ENCODE results near the gene EFCAB11. TPM values are rescaled to one million over a fixed set of nuclear protein-coding genes. Genes with fewer than 3 reads are reported as not detected.

Gene EFCAB11
- total RNA-seq, 1 donor from 2014 or later, result 5.0 TPM

DNA sequence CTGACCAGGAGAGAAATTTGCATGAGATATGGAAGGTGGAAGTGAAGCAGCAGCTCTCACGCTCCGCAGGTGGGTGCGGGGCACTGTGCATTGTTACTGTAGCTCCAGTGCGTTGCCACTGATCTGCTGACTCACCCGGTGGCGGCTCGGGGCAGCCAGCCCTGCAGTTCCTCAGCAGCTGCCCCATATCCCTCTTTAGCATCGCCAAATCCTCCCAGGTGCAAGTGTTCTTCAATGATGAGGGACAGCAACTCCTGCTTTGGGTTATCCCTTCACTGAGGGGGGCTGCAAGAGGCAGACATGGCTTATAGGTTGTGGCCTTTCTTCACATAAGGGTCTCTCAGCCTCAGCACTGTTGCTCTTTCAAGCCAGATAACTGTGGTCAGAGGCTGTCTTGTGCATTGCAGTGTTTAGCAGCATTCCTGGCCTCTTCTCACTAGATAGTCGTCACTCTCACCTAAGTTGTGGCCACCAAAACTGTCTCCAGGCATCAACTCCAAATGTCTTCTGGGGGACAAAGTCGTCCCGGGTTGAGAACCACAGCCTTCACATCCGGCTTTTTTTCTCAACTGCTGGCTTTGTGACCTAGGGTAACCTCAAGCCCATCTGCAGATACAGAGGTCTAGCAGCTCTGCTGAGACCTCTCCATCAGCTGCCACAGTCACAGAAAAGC lies 180.8 kb downstream of the EFCAB11 start:
- intact Hi-C loops (cut with micrococcal nuclease), result no loop called here

DNA sequence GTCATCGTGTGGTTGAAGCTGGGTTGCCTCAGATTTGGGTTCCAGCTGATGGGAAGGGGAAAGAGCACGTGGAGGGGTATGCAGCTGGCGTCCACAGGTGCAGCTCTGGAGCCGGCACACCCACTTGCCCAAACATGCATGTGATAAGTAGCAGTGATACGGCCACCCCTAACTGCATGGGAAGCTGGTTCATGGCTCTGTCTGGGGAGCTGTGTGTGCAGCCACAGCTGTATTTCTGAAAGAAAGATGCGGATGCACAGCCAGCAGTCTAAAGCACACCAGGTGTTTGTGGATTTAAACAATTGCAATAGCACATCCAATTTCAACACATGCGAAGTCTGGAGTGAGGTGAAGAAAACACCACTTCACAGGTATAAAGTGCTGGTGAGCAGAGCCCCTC lies 181.4 kb downstream of the EFCAB11 start:
- intact Hi-C loops (cut with micrococcal nuclease), result no loop called here

DNA sequence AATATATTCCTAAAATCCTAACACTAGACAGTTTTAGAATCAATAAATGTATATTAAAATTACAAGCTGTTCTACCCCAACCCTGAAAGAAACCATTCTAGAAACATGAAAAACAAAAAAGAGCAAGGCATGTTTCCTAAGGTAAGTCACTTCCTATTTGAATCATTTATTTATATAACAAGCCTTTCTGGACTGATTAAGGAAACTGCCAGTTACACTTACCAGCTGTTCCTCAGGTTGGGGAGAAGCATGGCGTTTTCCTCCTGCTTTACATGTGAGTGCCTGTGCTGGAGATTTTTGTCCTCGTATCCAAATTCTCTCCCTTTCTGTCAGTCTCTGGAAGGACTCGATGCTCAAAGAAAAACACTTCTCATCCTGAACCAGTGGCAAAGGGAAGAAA lies 183.3 kb downstream of the EFCAB11 start:
- intact Hi-C loops (cut with micrococcal nuclease), result no loop called here

DNA sequence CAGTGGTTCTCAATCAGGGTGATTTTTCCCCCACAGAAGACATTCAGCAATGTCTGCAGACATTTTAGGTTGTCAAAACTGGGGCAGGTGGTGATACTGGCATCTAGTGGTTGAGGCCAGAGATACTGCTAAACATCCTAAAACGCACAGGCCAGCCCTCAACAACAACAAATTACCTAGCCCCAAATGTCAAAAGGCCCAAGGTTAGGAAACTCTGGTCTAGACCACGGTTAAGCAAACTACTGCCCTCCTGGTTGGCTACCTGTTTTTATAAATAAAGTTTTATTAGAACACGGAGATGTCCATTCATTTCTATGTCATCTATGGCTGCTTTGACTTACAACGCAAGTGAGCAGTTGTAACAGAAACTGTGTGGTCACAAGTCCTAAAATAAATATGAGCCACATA lies 186.7 kb downstream of the EFCAB11 start:
- intact Hi-C loops (cut with micrococcal nuclease), result loop anchor here (1.0 to 5.0 kb wide), 13 partner anchors 48 to 741 kb away; no protein-coding TSS in a partner anchor

DNA sequence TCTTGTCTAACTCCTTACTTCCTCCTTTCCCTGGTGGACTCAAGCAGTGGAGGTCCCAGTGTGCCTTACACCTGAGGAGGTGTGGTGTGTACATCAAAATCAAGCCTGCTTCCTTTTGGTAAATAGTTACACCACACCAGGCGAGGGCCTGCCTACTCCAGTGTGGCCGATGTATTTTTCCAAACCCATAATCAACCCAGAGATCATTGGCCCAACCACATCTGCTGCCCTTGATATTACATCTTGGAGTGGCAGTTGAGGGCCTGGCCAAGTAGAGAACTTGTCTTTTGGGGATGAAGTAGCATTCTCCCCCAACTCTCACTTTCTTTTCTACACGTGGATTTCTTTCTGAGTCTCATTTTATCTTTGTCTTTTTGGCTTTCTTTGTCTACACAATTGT lies 187.4 kb downstream of the EFCAB11 start:
- intact Hi-C loops (cut with micrococcal nuclease), result loop anchor here (1.0 to 5.0 kb wide), 13 partner anchors 47 to 740 kb away; no protein-coding TSS in a partner anchor

DNA sequence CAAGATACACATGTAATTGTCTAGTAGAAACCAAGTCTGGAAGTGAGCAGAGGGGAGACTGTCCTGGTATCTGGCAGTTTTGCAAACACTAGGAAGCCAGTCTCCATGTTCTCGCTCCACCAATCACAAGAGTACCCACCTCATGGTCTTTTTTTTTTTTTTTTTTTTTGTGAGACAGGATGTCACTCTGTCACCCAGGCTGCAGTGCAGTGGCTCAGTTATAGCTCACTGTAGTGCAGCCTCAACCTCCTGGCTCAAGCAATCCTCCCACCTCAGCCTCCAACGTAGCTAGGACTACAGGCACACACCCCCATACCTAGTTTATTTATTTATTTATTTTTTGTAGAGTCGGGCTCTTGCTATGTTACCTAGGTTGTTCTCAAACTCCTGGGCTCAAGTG lies 189.2 kb downstream of the EFCAB11 start:
- intact Hi-C loops (cut with micrococcal nuclease), result loop anchor here (5.0 kb wide), 4 partner anchors 63 to 738 kb away; no protein-coding TSS in a partner anchor

DNA sequence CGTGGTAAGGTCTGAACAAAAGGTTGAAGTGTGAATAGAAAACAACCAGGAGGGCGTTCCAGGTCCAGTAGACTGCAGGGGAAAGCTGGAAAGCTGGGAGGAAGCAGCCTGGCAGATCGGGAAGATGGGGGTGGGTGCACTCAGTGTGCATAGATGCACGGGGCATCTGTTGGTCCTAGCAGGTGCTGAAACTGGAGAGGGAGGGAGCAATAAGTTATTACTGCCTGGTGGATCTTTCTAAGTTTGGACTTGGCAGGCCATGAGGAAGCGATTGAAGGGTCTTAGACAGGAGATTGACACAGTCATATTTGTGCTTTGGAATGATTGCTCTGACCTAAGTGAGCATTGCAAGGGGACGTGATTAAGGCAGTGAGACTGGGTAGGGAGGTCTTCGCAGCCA lies 194.4 kb downstream of the EFCAB11 start:
- intact Hi-C loops (cut with micrococcal nuclease), result no loop called here

DNA sequence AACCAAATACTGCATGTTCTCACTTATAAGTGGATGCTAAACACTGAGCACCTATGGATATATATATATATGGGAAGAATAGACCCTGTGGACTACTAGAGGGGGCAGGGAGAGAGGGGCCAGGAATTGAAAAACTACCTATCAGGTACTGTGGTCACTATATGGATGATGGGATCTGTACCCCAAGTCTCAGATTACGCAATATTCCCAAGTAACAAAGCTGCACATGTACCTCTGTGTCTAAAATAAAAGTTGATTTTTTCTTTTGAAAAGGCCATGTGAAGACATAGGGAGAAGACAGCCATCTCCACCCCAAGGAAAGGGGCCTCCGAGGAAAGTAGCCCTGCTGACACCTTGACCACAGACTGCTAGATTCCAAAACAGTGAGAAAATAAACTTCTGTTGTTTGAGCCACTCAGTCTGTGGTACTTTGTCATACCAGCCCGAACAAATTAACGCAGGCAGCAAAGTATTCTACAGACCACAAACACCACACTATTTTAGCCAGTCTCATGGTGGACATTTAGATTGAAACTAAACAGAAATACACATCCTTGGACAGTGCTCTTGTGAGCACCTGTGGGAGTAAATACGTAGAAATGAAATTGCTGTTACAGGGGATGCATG lies 197.1 kb downstream of the EFCAB11 start:
- intact Hi-C loops (cut with micrococcal nuclease), result no loop called here

DNA sequence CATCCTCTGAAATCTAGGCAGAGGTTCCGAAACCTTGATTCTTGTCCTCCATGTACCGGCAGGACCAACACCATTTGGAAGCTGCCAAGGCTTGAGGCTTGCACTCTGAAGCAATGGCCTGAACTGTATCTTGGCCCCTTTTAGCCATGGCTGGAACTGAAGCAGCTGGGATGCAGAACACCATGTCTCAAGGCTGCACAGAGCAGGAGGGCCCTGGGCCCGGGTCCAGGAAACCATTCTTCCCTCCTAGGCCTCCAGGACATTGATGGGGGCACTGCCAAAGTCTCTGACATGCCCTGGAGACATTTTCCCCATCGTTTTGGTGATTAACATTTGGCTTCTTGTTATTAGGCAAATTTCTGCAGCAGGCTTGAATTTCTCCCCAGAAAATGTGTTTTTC lies 198.7 kb downstream of the EFCAB11 start:
- intact Hi-C loops (cut with micrococcal nuclease), result no loop called here

DNA sequence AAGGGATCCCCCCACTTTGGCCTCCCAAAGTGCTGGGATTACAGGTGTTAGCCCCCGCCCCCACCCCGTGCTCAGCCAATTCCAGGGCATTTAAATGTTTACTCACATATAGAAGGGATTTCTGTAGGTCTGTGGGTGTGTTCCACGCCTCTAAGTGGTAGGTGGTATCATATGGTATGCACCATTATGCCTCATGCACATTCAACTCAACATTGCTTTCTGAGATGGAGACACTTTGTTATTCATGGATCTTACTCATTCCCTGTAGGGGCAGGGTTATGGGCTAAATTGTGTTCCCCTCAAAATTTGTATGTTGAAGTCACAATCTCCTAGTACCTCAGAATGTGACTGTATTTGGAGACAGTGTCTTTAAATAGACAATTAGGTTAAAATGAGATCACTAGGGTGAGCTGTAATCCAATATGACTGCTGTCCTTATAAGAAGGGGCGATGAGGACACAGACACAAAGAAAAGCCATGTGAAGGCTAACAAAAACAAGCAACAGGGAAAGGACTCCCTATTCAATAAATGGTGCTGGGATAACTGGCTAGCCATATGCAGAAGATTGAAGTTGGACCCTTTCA lies 200.6 kb downstream of the EFCAB11 start:
- intact Hi-C loops (cut with micrococcal nuclease), result no loop called here

DNA sequence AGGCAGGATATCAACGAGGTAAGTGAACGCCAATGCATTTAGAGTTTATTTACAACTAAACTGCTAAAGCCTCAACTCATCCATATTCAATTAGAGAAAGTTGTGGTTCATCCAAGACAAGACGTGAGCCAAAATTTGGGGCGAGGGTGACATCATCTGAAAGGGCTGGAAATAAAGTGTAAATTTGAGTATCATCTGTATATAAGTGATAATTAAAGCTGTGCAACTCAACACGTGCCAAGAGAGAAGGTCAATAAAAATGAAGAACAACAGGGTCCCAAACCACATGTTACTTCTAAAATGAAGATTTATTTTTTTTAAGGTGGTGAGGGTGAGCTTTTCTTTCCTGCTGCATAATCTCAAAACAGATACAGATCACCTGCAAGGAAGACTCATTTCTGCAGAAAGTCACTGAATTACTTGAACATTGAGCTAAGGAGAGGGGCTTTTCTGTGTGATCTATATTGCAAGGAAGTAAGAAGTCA lies 203.6 kb downstream of the EFCAB11 start:
- intact Hi-C loops (cut with micrococcal nuclease), result loop anchor here (2.0 kb wide), 1 partner anchor 30 kb away; no protein-coding TSS in a partner anchor

DNA sequence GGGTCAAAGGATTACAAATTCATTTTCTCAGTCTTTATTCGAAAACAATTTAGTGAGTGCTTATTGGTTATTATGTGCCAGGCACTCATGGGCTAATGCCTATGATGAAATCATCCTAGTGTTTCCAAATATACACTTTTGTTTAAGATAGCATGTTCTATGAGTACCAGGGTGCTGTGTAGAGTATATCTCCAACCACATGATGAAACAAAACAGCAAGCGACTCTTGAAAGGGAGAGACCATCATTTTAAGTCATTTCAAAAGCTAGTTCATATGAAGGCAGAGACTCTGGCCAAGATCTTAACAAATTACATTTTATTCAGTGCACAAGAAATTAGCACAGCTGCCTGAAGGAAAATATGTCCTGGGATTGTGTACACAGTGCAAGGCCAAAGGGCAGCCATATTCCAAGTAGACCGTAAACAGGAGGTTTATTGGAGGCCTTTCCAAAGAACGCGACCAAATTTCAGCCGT lies 204.2 kb downstream of the EFCAB11 start:
- intact Hi-C loops (cut with micrococcal nuclease), result loop anchor here (2.0 kb wide), 1 partner anchor 30 kb away; no protein-coding TSS in a partner anchor

DNA sequence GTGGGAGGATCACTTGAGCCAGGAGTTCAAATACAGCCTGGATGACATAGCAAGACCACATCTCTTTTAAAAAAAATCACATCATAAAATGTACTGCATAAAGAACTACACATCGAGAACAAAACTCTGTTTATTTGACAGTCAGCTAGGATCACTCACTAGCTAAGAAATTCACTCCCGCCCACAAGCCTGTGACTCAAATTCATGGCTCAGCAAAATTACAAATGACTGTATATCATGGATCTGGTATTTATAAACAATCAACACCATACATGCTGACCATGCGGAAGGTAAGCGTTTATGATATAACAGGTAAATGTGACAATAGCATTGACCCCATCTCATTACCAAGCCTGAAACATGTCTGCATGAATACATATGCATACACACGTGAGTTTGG lies 206.5 kb downstream of the EFCAB11 start:
- intact Hi-C loops (cut with micrococcal nuclease), result no loop called here

DNA sequence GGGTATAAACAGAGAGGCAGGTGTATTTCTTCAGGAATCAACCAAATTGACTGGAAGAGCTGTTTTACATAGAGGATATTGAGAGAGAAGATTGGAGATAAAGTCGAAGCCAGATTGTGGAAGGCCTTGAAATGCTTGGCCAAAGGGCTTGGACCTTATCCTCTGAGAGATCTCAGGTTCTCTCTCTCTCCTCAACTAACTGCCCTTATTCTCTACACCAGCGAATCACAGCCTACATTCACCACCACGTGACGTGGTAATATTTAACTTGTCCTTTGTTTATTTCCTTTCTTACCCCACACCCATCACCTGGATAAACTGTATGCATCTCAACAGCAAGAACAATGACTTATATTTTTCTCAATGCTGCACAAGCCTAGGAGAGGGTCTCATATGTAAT lies 207.4 kb downstream of the EFCAB11 start:
- intact Hi-C loops (cut with micrococcal nuclease), result no loop called here

DNA sequence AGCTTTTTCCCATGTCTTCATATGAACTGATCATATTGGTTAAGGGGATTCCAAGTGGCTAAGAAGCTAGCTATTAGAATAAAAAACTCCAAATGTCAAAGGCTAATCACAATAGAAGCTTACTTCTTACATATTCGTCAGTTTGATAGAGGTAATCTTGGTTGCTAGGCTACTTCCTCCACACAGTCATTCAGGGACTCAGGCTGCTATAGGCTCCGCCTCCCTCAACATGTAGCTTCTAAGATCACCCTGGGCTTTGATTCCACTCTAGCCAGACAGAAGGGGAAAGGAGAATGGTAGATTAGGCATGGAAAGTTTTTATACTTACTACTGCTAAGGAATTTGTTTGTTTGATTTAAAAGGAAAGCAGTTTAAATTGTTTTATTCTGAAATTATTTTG lies 207.9 kb downstream of the EFCAB11 start:
- intact Hi-C loops (cut with micrococcal nuclease), result no loop called here

DNA sequence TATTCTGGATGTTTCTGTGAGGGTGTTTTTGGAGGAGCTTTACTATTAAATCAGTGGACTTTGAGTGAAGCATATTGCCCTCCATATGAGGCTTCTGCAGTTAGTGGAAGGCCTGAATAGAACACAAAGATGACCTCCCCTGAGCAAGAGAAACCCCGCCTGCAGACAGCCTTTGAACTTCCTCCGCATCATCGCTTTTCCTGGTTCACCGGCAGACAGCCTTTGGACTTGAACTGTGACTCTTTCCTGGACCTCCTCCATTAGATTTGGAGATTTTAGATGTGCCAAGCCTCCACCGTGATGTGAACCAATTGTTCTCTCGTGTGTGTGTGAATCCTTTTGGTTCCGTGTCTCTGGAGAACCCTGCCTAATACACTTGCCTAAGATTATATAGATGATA lies 208.4 kb downstream of the EFCAB11 start:
- intact Hi-C loops (cut with micrococcal nuclease), result no loop called here

Other genes starting within 250 kb of the EFCAB11 start
- gene TDP1, start 1.2 kb upstream of the EFCAB11 start, total RNA-seq, result 56.3 and 60.5 TPM in 2 replicates
- 0.07 TPM in 1 of 2 replicates, not detected in the other for gene KCNK13, start 107.3 kb upstream of the EFCAB11 start, total RNA-seq